Neuronal stem cell (in vitro differentiated cells): ENCODE results near the gene KLHL2.

ENCODE experiments used
- DNase-seq: peaks from one replicate; pipeline ENCODE4 v3.0.0-alpha.2; 2013; ENCODE audit warnings: low spot score
- H2AFZ ChIP-seq: one replicate; pipeline ENCODE4 v1.6.1; 2013; ENCODE audit warnings: mild to moderate bottlenecking, low read length, inconsistent platforms
- H2AK5ac ChIP-seq: 2 replicates; pipeline ENCODE4 v1.6.1; 2013; ENCODE audit warnings: low read depth, mild to moderate bottlenecking, inconsistent platforms, low read length, moderate library complexity, mixed read lengths
- H2BK120ac ChIP-seq: 2 replicates; pipeline ENCODE4 v1.6.1; 2013; ENCODE audit warnings: low read depth, mild to moderate bottlenecking, inconsistent platforms, low read length, moderate library complexity, mixed read lengths
- H2BK12ac ChIP-seq: one replicate; pipeline ENCODE4 v1.6.1; 2013; ENCODE audit warnings: low read length, inconsistent platforms
- H2BK15ac ChIP-seq: 2 replicates; pipeline ENCODE4 v1.6.1; 2013; ENCODE audit warnings: mild to moderate bottlenecking, low read length, inconsistent platforms, mixed read lengths
- H2BK5ac ChIP-seq: one replicate; pipeline ENCODE4 v1.6.1; 2013; ENCODE audit warnings: inconsistent platforms, mild to moderate bottlenecking, low read length, moderate library complexity
- H3K14ac ChIP-seq: one replicate; pipeline ENCODE4 v1.6.1; 2013; ENCODE audit warnings: low read length, inconsistent platforms
- H3K18ac ChIP-seq: 2 replicates; pipeline ENCODE4 v1.6.1; 2013; ENCODE audit warnings: low read length, inconsistent platforms
- H3K23ac ChIP-seq: 2 replicates; pipeline ENCODE4 v1.6.1; 2013; ENCODE audit warnings: low read depth, mild to moderate bottlenecking, mixed read lengths, low read length, inconsistent platforms; ENCODE audit not compliant: poor library complexity
- H3K27ac ChIP-seq: replicated peaks from 3 replicates; pipeline ENCODE4 v1.5.1; 2013; ENCODE audit warnings: low read length, inconsistent platforms
- H3K27me3 ChIP-seq, 3 experiments: 2 replicates each; pipeline ENCODE4 v1.6.1; 2013; ENCODE audit warnings: low read length in 3 of 3, mild to moderate bottlenecking in 2 of 3, inconsistent platforms in 1 of 3, low read depth in 1 of 3, mixed read lengths in 1 of 3, moderate library complexity in 1 of 3; ENCODE audit not compliant: control insufficient read depth in 3 of 3, insufficient read depth in 3 of 3
- H3K36me3 ChIP-seq, 2 donors: replicated peaks in 1 of 2; 2 replicates each; pipeline ENCODE4 v1.6.1; 2013; ENCODE audit warnings: low read length in 2 of 2; ENCODE audit not compliant: control insufficient read depth in 2 of 2, insufficient read depth in 2 of 2
- H3K4ac ChIP-seq: 2 replicates; pipeline ENCODE4 v1.6.1; 2013; ENCODE audit warnings: inconsistent platforms, mild to moderate bottlenecking, low read length, moderate library complexity
- H3K4me1 ChIP-seq, 2 donors: 1 replicate in 1 of 2; 2 replicates in 1 of 2; pipeline ENCODE4 v1.6.1; 2013; ENCODE audit warnings: low read length in 2 of 2, low read depth in 1 of 2; ENCODE audit not compliant: control insufficient read depth in 2 of 2, insufficient read depth in 1 of 2
- H3K4me2 ChIP-seq: one replicate; pipeline ENCODE4 v1.6.1; 2013; ENCODE audit warnings: mild to moderate bottlenecking, low read length, inconsistent platforms; ENCODE audit not compliant: insufficient read depth, poor library complexity, severe bottlenecking
- H3K4me3 ChIP-seq, 2 donors: 2 replicates each; pipeline ENCODE4 v1.5.1; 2013; ENCODE audit warnings: low read length in 2 of 2, mild to moderate bottlenecking in 2 of 2, inconsistent platforms in 1 of 2, moderate library complexity in 1 of 2
- H3K79me1 ChIP-seq: one replicate; pipeline ENCODE4 v1.6.1; 2013; ENCODE audit warnings: low read depth, mild to moderate bottlenecking, inconsistent platforms, low read length, moderate library complexity
- H3K9ac ChIP-seq: one replicate; pipeline ENCODE4 v1.6.1; 2013; ENCODE audit warnings: mild to moderate bottlenecking, low read depth, low read length, inconsistent platforms; ENCODE audit not compliant: poor library complexity
- H3K9me3 ChIP-seq, 2 donors: replicated peaks in 1 of 2; 2 replicates each; pipeline versions ENCODE3 to v1.6.1; 2013; ENCODE audit warnings: low read length in 2 of 2, mild to moderate bottlenecking in 2 of 2, inconsistent platforms in 1 of 2, low read depth in 1 of 2, mixed read lengths in 1 of 2, moderate library complexity in 1 of 2; ENCODE audit not compliant: control insufficient read depth in 2 of 2, insufficient read depth in 1 of 2
- H4K8ac ChIP-seq: one replicate; pipeline ENCODE4 v1.6.1; 2013; ENCODE audit warnings: low read depth, mild to moderate bottlenecking, inconsistent platforms, low read length, moderate library complexity
- H4K91ac ChIP-seq: one replicate; pipeline ENCODE4 v1.6.1; 2013; ENCODE audit warnings: low read length, low read depth, mild to moderate bottlenecking, inconsistent platforms; ENCODE audit not compliant: poor library complexity
- WGBS, 2 donors: extraction: QIAGEN DNeasy Blood & Tissue Kit; methylation state at CpG; one replicate each; pipeline ENCODE4 v1.1.7; 2013; ENCODE audit warnings: missing lambda C conversion rate in 2 of 2, mixed read lengths in 1 of 2; ENCODE audit not compliant: insufficient read length in 2 of 2, insufficient replicate concordance in 1 of 2; ENCODE audit errors: extremely low coverage in 2 of 2; 5-methylcytosine and 5-hydroxymethylcytosine counted together

Gene KLHL2

DNA sequence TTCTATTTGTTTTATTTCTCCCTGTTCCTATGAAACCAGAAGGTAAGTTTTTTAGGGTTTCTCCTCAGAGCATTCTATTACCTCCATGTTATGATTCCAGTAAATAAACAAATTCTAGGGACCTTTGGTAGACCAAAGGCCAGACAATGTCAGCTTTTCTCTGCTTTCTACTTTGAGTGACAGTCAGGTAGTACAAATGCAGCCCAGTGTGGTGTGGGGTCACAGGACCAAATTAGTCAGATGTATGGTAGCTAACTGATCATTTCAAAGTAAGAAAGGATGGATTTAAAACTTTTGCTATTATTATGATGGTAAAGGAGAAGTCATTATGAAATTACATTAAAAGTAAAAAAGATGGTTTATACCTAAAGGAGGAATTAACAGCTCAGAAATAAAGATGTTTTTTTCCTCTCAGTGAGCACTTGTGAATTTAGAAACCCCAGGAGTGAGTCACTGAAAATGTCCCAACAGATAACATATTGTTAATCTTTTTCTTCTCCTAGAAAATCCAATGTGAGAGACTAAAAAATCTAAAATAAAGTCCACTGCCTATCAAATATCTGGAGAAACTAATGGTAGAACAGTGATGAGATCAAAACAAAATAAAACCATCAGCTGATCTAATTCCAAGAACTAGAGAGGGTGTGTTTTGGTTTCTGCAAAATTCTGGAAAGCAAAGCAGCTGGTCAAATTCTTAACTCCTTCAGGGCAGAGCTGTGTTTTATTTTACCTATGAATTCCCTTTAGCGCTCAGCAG lies 16.6 kb upstream of the KLHL2 start:
- H4K91ac ChIP-seq: no peak overlapping the region
- H2BK12ac ChIP-seq: no peak overlapping the region
- H3K79me1 ChIP-seq: no peaks in the 10 kb centered on the region
- no peak overlapping the region for H2BK120ac ChIP-seq
- WGBS, 2 donors: no CpG with 5 or more reads among the region's 1 CpG
- H2AK5ac ChIP-seq: no peak overlapping the region
- no peak overlapping the region for H2AFZ ChIP-seq
- no peak overlapping the region for H3K4ac ChIP-seq
- no peak overlapping the region for H3K23ac ChIP-seq
- H2BK5ac ChIP-seq: no peak overlapping the region
- H3K27me3 ChIP-seq: no peaks in the 10 kb centered on the region
- H3K4me2 ChIP-seq: no peak overlapping the region
- H3K4me3 ChIP-seq: no peak overlapping the region
- no peak overlapping the region for H3K9ac ChIP-seq
- no peak overlapping the region for H4K8ac ChIP-seq
- H2BK15ac ChIP-seq: no peak overlapping the region
- H3K14ac ChIP-seq: no peak overlapping the region
- no peaks in the 10 kb centered on the region for H3K4me1 ChIP-seq
- H3K18ac ChIP-seq: no peak overlapping the region
- no peak for DNase-seq
- H3K27ac ChIP-seq: no peak overlapping the region
- H3K9me3 ChIP-seq: no peaks in the 10 kb centered on the region
- H3K36me3 ChIP-seq: no peaks in the 10 kb centered on the region

DNA sequence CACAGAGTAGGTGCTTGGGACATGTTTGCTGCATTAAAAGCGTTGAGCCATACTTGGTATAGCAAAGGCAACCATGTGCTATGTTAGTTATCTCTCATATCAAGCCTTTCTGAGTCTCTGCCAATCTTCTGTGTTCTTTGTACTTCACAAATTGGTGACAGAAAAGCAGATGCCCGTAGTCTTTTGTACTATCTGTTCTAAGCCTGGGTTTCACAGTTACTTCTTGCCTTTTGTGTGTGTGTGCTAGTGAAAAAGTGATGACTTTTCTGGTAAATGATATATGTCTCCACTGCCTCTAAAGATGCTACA lies 16.1 kb upstream of the KLHL2 start:
- Histone ChIP-seq H3K23ac (no peak overlapping the region), H3K18ac (no peak overlapping the region), H3K27me3 (no peaks in the 10 kb centered on the region), H4K91ac (no peak overlapping the region), H3K27ac (no peak overlapping the region), H3K4me3 (no peak overlapping the region), H2AFZ (no peak overlapping the region), H3K36me3 (no peaks in the 10 kb centered on the region), H2BK120ac (no peak overlapping the region), H3K14ac (no peak overlapping the region), H3K9ac (no peak overlapping the region), H3K4me1 (no peaks in the 10 kb centered on the region), H2BK12ac (no peak overlapping the region), H3K9me3 (no peaks in the 10 kb centered on the region), H2BK5ac (no peak overlapping the region), H3K4me2 (no peak overlapping the region), H2AK5ac (no peak overlapping the region), H2BK15ac (no peak overlapping the region), H3K79me1 (no peaks in the 10 kb centered on the region), H4K8ac (no peak overlapping the region), H3K4ac (no peak overlapping the region)
- no peak for DNase-seq
- WGBS, 2 donors: no CpG with 5 or more reads among the region's 2 CpGs

DNA sequence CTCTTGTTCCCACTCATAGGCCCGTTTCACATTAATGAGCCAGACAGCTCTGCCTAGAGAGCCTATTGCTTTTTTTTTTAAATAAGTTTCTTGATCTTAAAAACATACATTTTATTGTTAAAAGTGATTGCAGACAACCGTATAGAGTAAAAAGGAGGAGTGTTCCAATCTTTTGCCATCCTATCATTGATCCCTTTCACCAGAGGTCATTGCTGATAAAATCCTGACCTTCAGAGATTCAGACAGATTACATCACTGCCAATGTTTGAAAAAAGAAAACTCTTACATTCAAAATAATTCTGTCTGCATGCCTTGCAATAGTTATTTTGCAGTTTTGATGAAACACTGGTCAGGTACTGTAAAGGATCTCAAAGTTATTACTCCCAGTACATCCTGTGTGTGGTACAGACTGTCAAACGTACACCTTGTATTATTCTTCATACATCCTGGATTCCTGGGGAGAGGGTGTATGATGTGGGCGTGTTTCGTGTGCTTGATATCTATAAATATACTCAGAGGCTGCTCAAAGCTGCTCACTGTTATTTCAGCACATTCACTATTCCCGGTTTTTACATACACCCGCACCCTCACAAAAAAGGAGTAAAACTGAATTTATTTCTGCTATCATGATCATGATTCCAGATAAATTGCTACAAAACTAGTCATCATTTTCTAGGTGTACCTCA lies 15.4 kb upstream of the KLHL2 start:
- Histone ChIP-seq H3K18ac (no peak overlapping the region), H2AK5ac (no peak overlapping the region), H2AFZ (no peak overlapping the region), H3K4me1 (no peaks in the 10 kb centered on the region), H3K4me3 (no peak overlapping the region), H3K9ac (no peak overlapping the region), H2BK12ac (no peak overlapping the region), H2BK120ac (no peak overlapping the region), H3K36me3 (no peaks in the 10 kb centered on the region), H3K4me2 (no peak overlapping the region), H3K9me3 (no peaks in the 10 kb centered on the region), H2BK15ac (no peak overlapping the region), H4K91ac (no peak overlapping the region), H2BK5ac (no peak overlapping the region), H3K23ac (no peak overlapping the region), H4K8ac (no peak overlapping the region), H3K27ac (no peak overlapping the region), H3K14ac (no peak overlapping the region), H3K4ac (no peak overlapping the region), H3K27me3 (no peaks in the 10 kb centered on the region), H3K79me1 (no peaks in the 10 kb centered on the region)
- no CpG with 5 or more reads among the region's 7 CpGs for WGBS, 2 donors
- no peak for DNase-seq

DNA sequence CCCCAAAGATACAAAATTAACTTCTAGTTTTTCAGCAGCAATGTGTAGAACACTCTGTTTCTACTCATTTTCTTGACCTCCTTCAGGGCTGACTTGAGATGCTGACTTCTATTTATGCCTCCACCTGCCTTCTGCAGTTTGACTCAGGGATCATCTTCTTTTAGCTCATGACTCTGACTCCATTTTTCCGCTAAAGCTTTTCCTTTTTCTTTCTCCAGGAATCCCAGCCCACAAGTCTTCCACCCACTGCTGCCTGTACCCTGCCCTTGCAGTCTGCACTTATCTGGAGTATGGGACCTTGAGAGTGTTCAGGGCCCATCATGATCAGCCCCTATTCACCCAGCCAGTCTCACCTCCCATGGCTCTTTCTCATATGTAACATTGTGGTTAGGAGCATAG lies 14.9 kb upstream of the KLHL2 start:
- Histone ChIP-seq H2BK120ac (no peak overlapping the region), H3K9me3 (no peaks in the 10 kb centered on the region), H3K4me2 (no peak overlapping the region), H3K4ac (no peak overlapping the region), H3K27me3 (no peaks in the 10 kb centered on the region), H3K18ac (no peak overlapping the region), H3K23ac (no peak overlapping the region), H3K79me1 (no peaks in the 10 kb centered on the region), H2BK12ac (no peak overlapping the region), H4K8ac (no peak overlapping the region), H3K4me1 (no peaks in the 10 kb centered on the region), H3K9ac (no peak overlapping the region), H3K4me3 (no peak overlapping the region), H2BK15ac (no peak overlapping the region), H2AK5ac (no peak overlapping the region), H4K91ac (no peak overlapping the region), H2AFZ (no peak overlapping the region), H3K14ac (no peak overlapping the region), H3K27ac (no peak overlapping the region), H2BK5ac (no peak overlapping the region), H3K36me3 (no peaks in the 10 kb centered on the region)
- WGBS, 2 donors: no CpG with 5 or more reads among the region's 1 CpG
- no peak for DNase-seq
